PC-3 (cell line): Measurements from ENCODE around the gene MRPL27.

Source experiments
- CTCF ChIP-seq: fragments of 300-600 bp; sonication (generic); conservative IDR thresholded peaks from 2 replicates; pipeline ENCODE4 v1.5.1; 2017; ENCODE audit warnings: antibody characterized with exemption, low read depth, mild to moderate bottlenecking, low read length
- EZH2 ChIP-seq: fragments of 300-600 bp; sonication (generic); IDR thresholded peaks from one replicate; pipeline ENCODE4 v1.6.1; 2017; ENCODE audit warnings: antibody characterized with exemption, mild to moderate bottlenecking, low read length; ENCODE audit not compliant: unreplicated experiment

- TF ChIP-seq CTCF, result no peak
- no peak for TF ChIP-seq EZH2
Measured at GRCh38 chr17:50392621-50393020, 19.6 kb upstream of the MRPL27 start.
